Naive B cell (primary cell): ENCODE results near the gene CCDC40. TPM values are rescaled to one million over a fixed set of nuclear protein-coding genes. Genes with fewer than 3 reads are reported as not detected.
A peak's percentile ranks its signal among the peaks of the same experiment; 100 is the strongest.
"Not testable (repeated sequence)": the region's sequence is repeated elsewhere in the genome, so short reads cannot be mapped to it uniquely, and the experiment has no call there.

ENCODE experiments used
- ATAC-seq, 2 donors: fragments of 150-1000 bp; cut with Tn5 transposase; 2 replicates each; pipeline ENCODE4 v1.10.0; 2021; ENCODE audit warnings: low read depth in 2 of 2, mild to moderate bottlenecking in 2 of 2, moderate library complexity in 2 of 2
- DNase-seq: peaks from one replicate; pipeline ENCODE4 v3.0.0; 2022
- H3K27ac Mint-ChIP-seq, 6 donors: one replicate each; pipeline ENCODE4 v1.8.0; 2020 to 2022; ENCODE audit warnings: mild to moderate bottlenecking in 6 of 6, mixed read lengths in 6 of 6, moderate library complexity in 5 of 6, inconsistent platforms in 2 of 6
- H3K27me3 Mint-ChIP-seq, 3 donors: one replicate each; pipeline ENCODE4 v1.8.0; 2021 to 2022; ENCODE audit warnings: mixed read lengths in 3 of 3, mild to moderate bottlenecking in 1 of 3
- H3K36me3 Mint-ChIP-seq, 2 donors: one replicate each; pipeline ENCODE4 v1.8.0; 2020 to 2022; ENCODE audit warnings: mixed read lengths in 2 of 2, inconsistent platforms in 1 of 2, mild to moderate bottlenecking in 1 of 2
- H3K4me1 Mint-ChIP-seq, 3 donors: one replicate each; pipeline ENCODE4 v1.8.0; 2020 to 2022; ENCODE audit warnings: mixed read lengths in 3 of 3, inconsistent platforms in 1 of 3, mild to moderate bottlenecking in 1 of 3, moderate library complexity in 1 of 3
- H3K4me3 Mint-ChIP-seq, 8 donors: one replicate each; pipeline ENCODE4 v1.8.0; 2020 to 2022; ENCODE audit warnings: mild to moderate bottlenecking in 8 of 8, mixed read lengths in 8 of 8, moderate library complexity in 8 of 8, inconsistent platforms in 2 of 8
- H3K9me3 Mint-ChIP-seq, 7 donors: one replicate each; pipeline ENCODE4 v1.8.0; 2020 to 2022; ENCODE audit warnings: mixed read lengths in 7 of 7, mild to moderate bottlenecking in 5 of 7, inconsistent platforms in 2 of 7, moderate library complexity in 1 of 7
- polyA plus RNA-seq, 6 donors: library from polyadenylated mRNA; unstranded; fragments of 300-500 nt; fragmentation: Illumina TruSeq; gene quantifications; one replicate each; pipeline ENCODE4 v1.2.3, GENCODE V29; 2021; ENCODE audit warnings: low read depth in 6 of 6

The CCDC40 gene
- polyA plus RNA-seq, 6 donors from 2014 or later = not detected

DNA sequence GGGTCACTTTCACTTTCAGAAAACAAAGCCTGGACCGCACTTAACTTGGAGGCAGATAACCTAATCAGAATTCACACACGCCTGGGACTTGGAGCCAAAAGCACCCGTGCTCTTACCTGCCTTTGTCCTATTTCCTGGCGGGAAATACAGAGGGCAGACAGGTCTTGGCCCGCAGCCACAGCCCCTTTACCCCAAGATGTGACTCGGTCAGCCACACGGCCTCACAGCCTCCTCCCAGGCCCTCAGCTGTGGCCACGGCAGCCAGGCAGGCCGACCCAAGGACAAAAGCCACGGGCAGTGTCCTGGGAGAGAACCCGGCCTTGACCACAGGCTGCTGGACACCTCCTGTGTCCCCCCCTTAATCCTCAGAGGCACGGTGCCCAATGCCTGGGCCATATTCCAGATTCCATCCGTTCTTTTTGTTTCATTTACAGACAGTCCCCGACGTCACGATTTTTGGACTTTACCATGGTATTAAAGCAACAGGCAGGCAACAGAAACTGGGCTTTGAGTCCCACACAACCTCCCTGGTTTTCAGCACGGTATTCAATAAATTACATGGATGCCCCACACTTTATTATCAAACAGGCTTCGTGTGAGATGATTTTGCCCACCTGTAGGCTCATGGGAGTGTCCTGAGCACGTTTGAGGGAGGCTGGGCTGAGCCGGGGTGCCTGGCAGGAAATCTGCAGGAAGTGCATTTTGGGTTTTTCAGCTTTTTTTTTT, 34.8 kb downstream of the CCDC40 start:
- no peak for ATAC-seq
- Mint-ChIP-seq H3K27me3 (peaks cover 0 to 9% (median 8%) of the 10 kb centered on the region in 3 donors), H3K4me1 (peaks cover 0 to 8% (median 0%) of the 10 kb centered on the region in 3 donors), H3K9me3 (peaks cover 0 to 3% (median 0%) of the 10 kb centered on the region in 7 donors), H3K36me3 (no peaks in the 10 kb centered on the region), H3K27ac (no peak overlapping the region), H3K4me3 (no peak overlapping the region)
- DNase-seq = no peak

DNA sequence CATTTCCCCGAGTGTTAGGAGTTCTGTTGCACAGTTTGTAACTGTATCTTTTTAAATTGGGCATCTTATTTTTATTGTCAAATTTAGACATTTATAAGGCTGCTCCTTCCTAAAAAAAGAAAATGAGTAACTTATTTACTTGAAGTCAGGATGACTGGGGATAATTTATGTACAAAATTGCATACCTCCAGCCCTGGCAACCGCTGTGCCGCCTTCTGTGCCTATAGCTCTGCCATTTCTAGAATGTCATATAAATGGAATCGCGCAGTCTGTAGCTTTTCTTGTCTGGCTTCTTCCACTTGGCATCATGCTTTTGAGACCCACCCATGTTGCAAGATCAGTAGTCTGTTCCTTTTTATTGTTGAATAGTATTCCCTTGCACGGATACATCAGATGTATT, 36.0 kb downstream of the CCDC40 start:
- H3K36me3 Mint-ChIP-seq = no peaks in the 10 kb centered on the region
- DNase-seq (no peak), ATAC-seq (no peak)
- H3K4me3 Mint-ChIP-seq = peak overlapping the region in 1 of 8 donors; percentile 44
- no peaks in the 10 kb centered on the region for H3K9me3 Mint-ChIP-seq
- no peak overlapping the region for H3K27ac Mint-ChIP-seq
- peaks cover 0 to 9% (median 8%) of the 10 kb centered on the region in 3 donors for H3K27me3 Mint-ChIP-seq
- H3K4me1 Mint-ChIP-seq = peaks cover 0 to 8% (median 0%) of the 10 kb centered on the region in 3 donors

DNA sequence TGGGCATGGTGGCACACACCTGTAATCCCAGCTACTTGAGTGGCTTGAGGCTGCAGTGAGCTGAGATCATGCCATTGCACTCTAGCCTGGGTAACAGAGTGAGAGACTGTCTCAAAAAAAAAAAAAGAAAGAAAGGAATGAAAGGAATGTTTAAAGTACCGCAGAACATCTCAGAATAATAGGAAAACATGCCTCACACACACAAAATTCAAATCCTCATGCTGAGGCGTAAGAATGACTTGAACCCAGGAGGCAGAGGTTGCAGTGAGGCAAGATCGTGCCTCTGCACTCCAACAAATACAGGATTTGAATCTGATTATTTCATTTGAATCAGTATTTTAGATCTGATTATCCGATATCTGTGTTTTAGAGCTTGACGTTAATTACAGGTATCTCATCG, 43.6 kb downstream of the CCDC40 start:
- ATAC-seq (no peak), DNase-seq (no peak)
- Mint-ChIP-seq H3K4me1 (peaks cover 4 to 6% (median 6%) of the 10 kb centered on the region in 3 donors), H3K27me3 (peaks cover 7 to 12% (median 8%) of the 10 kb centered on the region in 3 donors), H3K27ac (no peak overlapping the region), H3K36me3 (no peaks in the 10 kb centered on the region), H3K4me3 (no peak overlapping the region), H3K9me3 (no peaks in the 10 kb centered on the region)

DNA sequence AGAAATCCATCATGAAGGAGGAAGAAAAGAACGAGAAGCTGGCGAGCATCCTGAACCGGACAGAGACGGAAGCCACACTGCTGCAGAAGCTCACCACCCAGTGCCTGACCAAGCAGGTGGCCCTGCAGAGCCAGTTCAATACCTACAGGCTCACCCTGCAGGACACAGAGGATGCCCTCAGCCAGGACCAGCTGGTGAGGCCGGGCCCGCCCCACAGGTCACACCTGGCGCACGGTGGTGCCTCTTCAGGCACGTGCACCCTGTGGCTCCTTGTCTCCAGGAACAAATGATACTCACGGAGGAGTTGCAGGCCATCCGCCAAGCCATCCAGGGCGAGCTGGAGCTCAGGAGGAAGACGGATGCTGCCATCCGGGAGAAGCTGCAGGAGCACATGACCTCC, 45.2 kb downstream of the CCDC40 start:
- H3K9me3 Mint-ChIP-seq = no peaks in the 10 kb centered on the region
- no peaks in the 10 kb centered on the region for H3K36me3 Mint-ChIP-seq
- peaks cover 4 to 6% (median 6%) of the 10 kb centered on the region in 3 donors for H3K4me1 Mint-ChIP-seq
- peaks cover 3 to 19% (median 9%) of the 10 kb centered on the region in 3 donors for H3K27me3 Mint-ChIP-seq
- ATAC-seq (no peak), DNase-seq (no peak)
- H3K27ac Mint-ChIP-seq = no peak overlapping the region
- H3K4me3 Mint-ChIP-seq = no peak overlapping the region

DNA sequence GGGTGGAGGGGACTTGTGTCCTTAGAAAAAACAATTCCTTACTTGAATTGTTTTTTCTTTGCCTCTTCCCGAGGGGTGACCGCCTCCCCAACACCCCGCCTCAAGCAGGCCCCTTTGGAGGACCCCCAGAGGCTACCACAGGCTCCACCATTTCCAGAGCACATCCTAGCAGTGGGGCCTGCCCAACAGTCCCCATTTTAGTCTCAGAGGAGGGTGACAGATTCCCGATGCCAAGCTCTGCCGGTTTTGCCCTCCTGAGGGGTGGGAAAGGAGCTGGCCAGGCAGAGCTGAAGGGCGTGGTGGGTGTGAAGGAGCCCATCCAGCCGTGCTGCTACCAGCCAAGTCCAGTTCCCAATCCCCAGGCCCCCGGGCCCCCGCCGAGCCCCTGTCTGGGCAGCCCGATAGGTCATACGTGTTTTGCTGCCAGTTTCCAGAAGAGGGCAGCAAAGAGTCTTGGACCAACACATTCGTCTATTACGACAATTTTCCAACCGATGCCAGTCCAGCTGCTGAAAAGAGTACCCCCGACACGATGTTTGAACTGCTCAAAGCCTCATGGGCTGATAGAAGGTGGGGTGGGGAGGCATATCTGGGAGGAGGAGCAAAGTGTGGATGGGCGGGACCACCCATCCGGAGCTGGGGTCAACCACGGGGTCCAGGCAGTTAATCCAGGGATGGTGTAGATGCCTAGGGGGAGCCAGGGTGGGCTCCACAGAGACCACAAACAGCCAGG, 46.1 kb downstream of the CCDC40 start:
- Mint-ChIP-seq H3K27me3 (peaks cover 3 to 19% (median 17%) of the 10 kb centered on the region in 3 donors), H3K4me3 (no peak overlapping the region), H3K36me3 (no peaks in the 10 kb centered on the region), H3K4me1 (peaks cover 4 to 6% (median 6%) of the 10 kb centered on the region in 3 donors), H3K27ac (peak overlapping the region in 2 of 6 donors; percentile 44 to 76), H3K9me3 (no peaks in the 10 kb centered on the region)
- ATAC-seq (peak; percentile 23 to 45), DNase-seq (peak; percentile 46)

DNA sequence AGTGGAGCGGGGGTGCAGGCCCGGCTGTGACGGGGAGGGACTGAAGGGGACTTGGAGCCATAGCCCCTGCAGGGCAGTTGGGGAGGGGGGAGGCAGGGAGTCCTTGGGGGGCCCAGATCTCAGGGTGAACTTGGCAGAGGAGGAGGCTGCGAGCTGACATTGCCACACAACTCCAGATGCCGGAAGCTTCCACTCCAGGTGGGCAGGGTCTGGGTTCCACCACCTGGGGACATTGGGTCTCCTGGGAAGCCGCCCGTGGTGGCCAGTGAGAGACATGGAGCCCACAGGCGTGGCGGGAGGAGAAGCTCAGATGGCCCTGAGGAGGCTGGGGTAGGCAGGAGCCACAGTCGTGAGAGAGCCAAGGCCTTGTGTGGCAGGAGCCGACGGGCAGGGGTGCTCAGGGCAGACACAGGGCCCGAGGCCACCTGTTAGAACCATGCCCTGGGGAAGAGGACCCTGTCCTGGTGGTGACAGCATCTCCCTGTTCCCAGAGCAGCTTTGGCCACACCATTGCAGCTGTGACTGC, 46.8 kb downstream of the CCDC40 start:
- H3K4me3 Mint-ChIP-seq = no peak overlapping the region

DNA sequence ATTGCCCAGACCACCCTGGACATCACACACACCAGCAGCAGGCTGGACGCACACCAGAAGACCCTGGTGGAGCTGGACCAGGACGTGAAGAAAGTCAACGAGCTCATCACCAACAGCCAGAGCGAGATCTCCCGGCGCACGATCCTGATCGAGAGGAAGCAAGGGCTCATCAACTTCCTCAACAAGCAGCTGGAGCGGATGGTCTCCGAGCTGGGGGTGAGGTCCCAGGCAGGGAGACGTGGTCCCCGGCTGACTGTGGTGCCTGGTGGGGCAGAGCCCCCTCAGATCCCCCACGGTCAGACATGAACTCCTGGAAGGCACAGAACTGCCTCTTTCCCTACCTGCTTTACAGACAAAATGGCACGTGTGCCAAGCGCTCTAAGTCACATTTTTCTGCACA, 48.3 kb downstream of the CCDC40 start:
- Mint-ChIP-seq H3K27ac (no peak overlapping the region), H3K4me3 (no peak overlapping the region), H3K9me3 (peaks cover 0 to 1% (median 0%) of the 10 kb centered on the region in 7 donors), H3K4me1 (peaks cover 4 to 6% (median 6%) of the 10 kb centered on the region in 3 donors), H3K27me3 (peaks cover 8 to 21% (median 19%) of the 10 kb centered on the region in 3 donors), H3K36me3 (no peaks in the 10 kb centered on the region)
- no peak for DNase-seq
- ATAC-seq = no peak

More for the DNA sequence above, 46.8 kb downstream of the CCDC40 start:
- Mint-ChIP-seq H3K36me3 (no peaks in the 10 kb centered on the region), H3K27ac (no peak overlapping the region), H3K9me3 (no peaks in the 10 kb centered on the region), H3K4me1 (peaks cover 4 to 6% (median 6%) of the 10 kb centered on the region in 3 donors), H3K27me3 (peaks cover 3 to 19% (median 17%) of the 10 kb centered on the region in 3 donors)
- ATAC-seq = no peak
- DNase-seq = no peak

DNA sequence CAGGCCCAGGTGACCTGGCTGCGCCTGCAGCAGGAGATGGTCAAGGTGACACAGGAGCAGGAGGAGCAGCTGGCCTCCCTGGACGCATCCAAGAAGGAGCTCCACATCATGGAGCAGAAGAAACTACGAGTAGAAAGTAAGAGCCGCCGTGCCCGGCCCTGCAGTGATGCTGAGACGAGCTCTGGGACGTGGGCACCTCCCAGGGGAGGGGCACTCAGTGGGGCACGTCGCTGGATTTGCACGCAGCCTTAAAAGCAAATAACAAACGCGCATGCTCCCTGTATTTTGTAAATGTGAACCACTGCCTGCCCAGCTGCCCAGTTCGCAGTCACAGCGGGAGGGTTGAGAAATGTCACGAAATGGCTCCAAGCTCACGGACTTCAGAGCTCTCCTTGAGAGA, 49.6 kb downstream of the CCDC40 start:
- H3K4me3 Mint-ChIP-seq = no peak overlapping the region
- H3K9me3 Mint-ChIP-seq = peaks cover 0 to 1% (median 0%) of the 10 kb centered on the region in 7 donors
- ATAC-seq = no peak
- H3K27ac Mint-ChIP-seq = no peak overlapping the region
- no peak for DNase-seq
- peaks cover 4 to 6% (median 6%) of the 10 kb centered on the region in 3 donors for H3K4me1 Mint-ChIP-seq
- no peaks in the 10 kb centered on the region for H3K36me3 Mint-ChIP-seq
- H3K27me3 Mint-ChIP-seq = peaks cover 5 to 21% (median 14%) of the 10 kb centered on the region in 3 donors

DNA sequence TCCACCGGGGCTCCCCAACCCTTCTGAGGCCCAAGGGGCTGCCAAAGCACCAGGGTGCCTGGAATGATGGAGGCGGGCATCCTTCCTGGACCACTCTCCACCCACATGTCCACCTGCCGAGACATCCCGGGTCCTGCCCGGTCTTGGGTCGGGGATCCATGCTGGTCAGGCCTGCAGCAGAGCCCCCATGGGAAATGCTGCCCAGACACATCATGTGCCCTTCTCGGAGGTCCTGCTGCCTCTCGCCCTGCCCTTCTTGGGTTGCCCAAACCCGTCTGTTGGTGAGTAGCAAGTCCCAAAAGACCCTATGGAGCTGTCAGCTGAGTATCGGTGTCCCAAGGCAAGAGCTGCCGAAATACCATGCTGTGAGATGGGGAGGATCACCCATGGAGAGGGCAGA, 50.2 kb downstream of the CCDC40 start:
- H3K27ac Mint-ChIP-seq = no peak overlapping the region
- no peak for ATAC-seq

DNA sequence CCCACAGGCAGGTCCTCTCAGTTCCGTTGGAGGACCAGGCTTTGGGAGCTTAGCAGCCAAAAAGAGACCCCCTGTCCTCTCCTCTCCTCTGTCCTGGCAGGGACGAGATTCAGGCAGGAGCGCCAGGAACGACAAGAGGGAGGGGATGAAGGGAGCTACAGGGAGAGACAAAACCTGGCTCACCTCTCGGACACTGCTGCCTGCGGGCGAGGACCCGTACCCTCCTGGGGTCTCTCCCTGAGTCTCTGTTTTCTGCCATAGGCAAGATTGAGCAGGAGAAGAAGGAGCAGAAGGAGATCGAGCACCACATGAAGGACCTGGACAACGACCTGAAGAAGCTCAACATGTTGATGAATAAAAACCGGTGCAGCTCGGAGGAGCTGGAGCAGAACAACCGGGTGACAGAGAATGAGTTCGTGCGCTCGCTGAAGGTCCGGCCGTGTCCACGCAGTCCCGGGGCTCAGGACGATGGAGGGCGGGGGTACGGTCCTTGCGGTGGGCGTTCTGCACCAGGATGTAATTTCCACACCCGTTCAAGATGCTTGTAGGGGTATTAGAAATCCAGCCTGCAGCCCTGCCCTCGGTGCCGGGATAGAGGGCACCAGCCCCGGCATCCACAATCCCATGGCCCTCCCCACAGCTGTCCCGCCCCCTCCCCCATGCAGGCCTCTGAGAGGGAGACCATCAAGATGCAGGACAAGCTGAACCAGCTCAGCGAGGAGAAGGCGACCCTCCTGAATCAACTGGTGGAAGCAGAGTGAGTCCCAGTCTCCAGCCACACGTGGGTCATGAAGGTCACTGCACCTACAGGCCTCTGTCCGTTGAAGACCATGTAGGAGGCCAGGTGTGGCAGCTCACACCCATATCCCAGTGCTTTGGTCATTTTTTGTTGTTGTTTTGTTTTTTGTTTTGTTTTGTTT, 51.2 kb downstream of the CCDC40 start:
- H3K4me3 Mint-ChIP-seq = no peak overlapping the region
- peaks cover 5 to 18% (median 11%) of the 10 kb centered on the region in 3 donors for H3K27me3 Mint-ChIP-seq
- ATAC-seq (no peak), DNase-seq (no peak)
- H3K36me3 Mint-ChIP-seq = no peaks in the 10 kb centered on the region
- H3K27ac Mint-ChIP-seq = no peak overlapping the region
- peaks cover 4% of the 10 kb centered on the region in 3 donors for H3K4me1 Mint-ChIP-seq
- H3K9me3 Mint-ChIP-seq = peaks cover 0 to 1% (median 0%) of the 10 kb centered on the region in 7 donors

More for the DNA sequence above, 50.2 kb downstream of the CCDC40 start:
- H3K27me3 Mint-ChIP-seq = peaks cover 5 to 21% (median 14%) of the 10 kb centered on the region in 3 donors
- H3K4me3 Mint-ChIP-seq = no peak overlapping the region
- H3K9me3 Mint-ChIP-seq = peaks cover 0 to 1% (median 0%) of the 10 kb centered on the region in 7 donors
- peaks cover 4 to 6% (median 6%) of the 10 kb centered on the region in 3 donors for H3K4me1 Mint-ChIP-seq
- DNase-seq = no peak
- H3K36me3 Mint-ChIP-seq = no peaks in the 10 kb centered on the region

DNA sequence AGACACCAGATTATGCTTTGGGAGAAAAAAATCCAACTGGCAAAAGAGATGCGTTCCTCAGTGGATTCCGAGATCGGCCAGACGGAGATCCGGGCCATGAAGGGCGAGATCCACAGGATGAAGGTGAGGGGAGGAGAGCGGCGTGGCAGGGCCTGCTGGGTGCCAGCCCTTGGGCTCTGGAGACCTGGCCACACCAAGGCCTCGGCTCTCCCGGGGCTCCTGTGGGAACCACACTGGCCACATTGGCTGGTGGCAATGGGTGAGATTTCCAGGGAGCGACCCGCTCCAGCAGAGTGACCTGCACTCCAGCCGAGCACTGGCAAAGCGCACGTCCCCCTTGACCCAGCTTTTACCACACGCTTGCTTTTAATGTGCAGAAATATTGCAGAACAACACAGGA, 53.3 kb downstream of the CCDC40 start:
- Mint-ChIP-seq H3K36me3 (no peaks in the 10 kb centered on the region), H3K4me1 (no peaks in the 10 kb centered on the region), H3K27ac (no peak overlapping the region), H3K9me3 (peaks cover 0 to 1% (median 0%) of the 10 kb centered on the region in 7 donors), H3K27me3 (peaks cover 5 to 14% (median 7%) of the 10 kb centered on the region in 3 donors), H3K4me3 (no peak overlapping the region)
- ATAC-seq (no peak), DNase-seq (no peak)

DNA sequence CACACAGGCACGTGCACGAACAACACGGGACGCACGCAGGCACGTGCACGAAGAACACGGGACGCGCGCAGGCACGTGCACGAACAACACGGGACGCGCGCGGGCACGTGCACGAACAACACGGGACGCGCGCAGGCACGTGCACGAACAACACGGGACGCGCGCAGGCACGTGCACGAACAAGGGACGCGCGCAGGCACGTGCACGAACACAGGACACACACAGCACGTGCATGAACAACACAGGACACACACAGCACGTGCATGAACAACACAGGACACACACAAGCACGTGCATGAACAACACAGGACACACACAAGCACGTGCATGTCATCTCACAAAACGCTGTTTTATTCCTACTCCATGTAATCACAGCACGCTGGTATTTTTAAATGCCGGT, 53.7 kb downstream of the CCDC40 start:
- H3K4me1 Mint-ChIP-seq, H3K4me3 Mint-ChIP-seq, ATAC-seq, H3K36me3 Mint-ChIP-seq, H3K9me3 Mint-ChIP-seq, DNase-seq, H3K27ac Mint-ChIP-seq: not testable (repeated sequence)
- peaks cover 5 to 16% (median 7%) of the 10 kb centered on the region in 3 donors for H3K27me3 Mint-ChIP-seq

DNA sequence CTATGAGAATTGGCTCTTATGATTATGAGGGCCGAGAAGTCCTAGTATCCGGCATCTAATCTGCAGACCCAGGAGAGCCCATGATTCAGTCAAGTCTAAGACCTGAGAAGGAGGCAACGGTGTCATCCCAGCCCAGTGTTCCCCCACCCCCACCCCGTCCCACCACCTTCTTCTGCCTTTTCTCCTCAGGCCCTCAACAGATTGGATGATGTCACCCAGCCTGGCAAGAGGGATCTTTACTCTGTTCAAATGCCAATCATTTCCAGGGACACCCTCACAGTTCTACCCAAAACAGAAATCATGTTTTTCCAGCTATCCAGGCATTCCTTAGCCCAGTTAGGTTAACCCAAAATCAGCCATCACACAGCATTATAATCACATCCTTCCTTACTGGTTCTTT, 54.9 kb downstream of the CCDC40 start:
- DNase-seq (no peak), ATAC-seq (no peak)
- Mint-ChIP-seq H3K9me3 (peaks cover 0 to 1% (median 0%) of the 10 kb centered on the region in 7 donors), H3K4me3 (no peak overlapping the region), H3K36me3 (no peaks in the 10 kb centered on the region), H3K4me1 (no peaks in the 10 kb centered on the region), H3K27ac (no peak overlapping the region), H3K27me3 (peaks cover 0 to 19% (median 5%) of the 10 kb centered on the region in 3 donors)
